Neural crest cell (in vitro differentiated cells): ENCODE data around the gene ATG4D. TPM values are rescaled to one million over a fixed set of nuclear protein-coding genes. Genes with fewer than 3 reads are reported as not detected.
"Not testable (repeated sequence)": the region's sequence is repeated elsewhere in the genome, so short reads cannot be mapped to it uniquely, and the experiment has no call there.

Source experiments
- DNase-seq: peaks from one replicate; pipeline ENCODE4 v3.0.0; 2021; ENCODE audit warnings: low read depth, mixed read lengths, low spot score
- H3K27ac Mint-ChIP-seq: one replicate; pipeline ENCODE4 v1.8.0; 2021; ENCODE audit warnings: mild to moderate bottlenecking, mixed read lengths; ENCODE audit not compliant: unreplicated experiment
- H3K27me3 Mint-ChIP-seq: 2 replicates; pipeline ENCODE4 v1.8.0; 2021; ENCODE audit warnings: low read depth, mild to moderate bottlenecking, mixed read lengths
- H3K36me3 Mint-ChIP-seq: 2 replicates; pipeline ENCODE4 v1.8.0; 2021; ENCODE audit warnings: low read depth, mild to moderate bottlenecking, mixed read lengths
- H3K4me1 Mint-ChIP-seq: 2 replicates; pipeline ENCODE4 v1.8.0; 2021; ENCODE audit warnings: mixed read lengths
- H3K4me3 Mint-ChIP-seq: one replicate; pipeline ENCODE4 v1.8.0; 2021; ENCODE audit warnings: mild to moderate bottlenecking, mixed read lengths
- H3K9me3 Mint-ChIP-seq: 2 replicates; pipeline ENCODE4 v1.8.0; 2021; ENCODE audit warnings: mixed read lengths
- CTCF ChIP-seq: fragments of 200-600 bp; sonication (generic); conservative IDR thresholded peaks from 2 replicates; pipeline ENCODE4 v1.5.0; 2021; ENCODE audit warnings: antibody characterized with exemption, mild to moderate bottlenecking
- total RNA-seq: library from RNA; stranded (reverse); gene quantifications from 2 replicates; pipeline ENCODE4 v1.2.1, GENCODE V29; 2021

Gene ATG4D
- total RNA-seq, 1 donor from 2014 or later = 56.7 TPM

- Mint-ChIP-seq H3K36me3 (no peaks in the 10 kb centered on the region), H3K27me3 (peaks cover 3% of the 10 kb centered on the region), H3K4me3 (peak overlapping the region; percentile 91), H3K9me3 (no peaks in the 10 kb centered on the region), H3K27ac (no peak overlapping the region), H3K4me1 (peaks cover 10% of the 10 kb centered on the region)
- DNase-seq = no peak
- TF ChIP-seq CTCF = no peak
These were observed 1.1 kb downstream of the ATG4D start for GRCh38 chr19:10544753-10545251.

GRCh38 chr19:10546817-10547216, 3.1 kb downstream of the ATG4D start:
- Mint-ChIP-seq H3K36me3 (no peaks in the 10 kb centered on the region), H3K4me3 (no peak overlapping the region), H3K4me1 (peaks cover 10% of the 10 kb centered on the region), H3K9me3 (no peaks in the 10 kb centered on the region), H3K27ac (no peak overlapping the region), H3K27me3 (no peaks in the 10 kb centered on the region)
- no peak for TF ChIP-seq CTCF
- DNase-seq = no peak

- H3K4me1 Mint-ChIP-seq = peaks cover 10% of the 10 kb centered on the region
- H3K36me3 Mint-ChIP-seq = peaks cover 3% of the 10 kb centered on the region
- DNase-seq = no peak
- H3K27ac Mint-ChIP-seq = no peak overlapping the region
- no peaks in the 10 kb centered on the region for H3K27me3 Mint-ChIP-seq
- TF ChIP-seq CTCF = no peak
- no peaks in the 10 kb centered on the region for H3K9me3 Mint-ChIP-seq
- peak overlapping the region; percentile 41 for H3K4me3 Mint-ChIP-seq
These were observed 5.1 kb downstream of the ATG4D start for GRCh38 chr19:10548746-10549276.

DNA sequence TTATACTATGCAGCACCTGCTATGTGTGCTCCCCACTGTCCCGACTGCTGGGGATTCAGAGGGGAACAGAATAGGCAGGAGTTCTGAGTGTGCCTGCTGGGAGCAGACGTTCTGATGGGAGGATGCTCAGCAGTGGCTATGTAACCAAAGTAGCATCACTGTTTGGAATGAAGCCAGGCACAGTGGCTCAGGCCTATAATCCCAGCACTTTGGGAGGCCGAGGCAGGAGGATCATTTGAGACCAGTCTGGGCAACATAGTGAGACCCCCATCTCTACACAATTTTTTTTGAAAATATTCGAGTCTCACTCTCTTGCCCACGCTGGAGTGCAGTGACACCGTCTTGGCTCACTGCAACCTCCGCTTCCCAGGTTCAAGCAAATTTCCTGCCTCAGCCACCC, 6.0 kb downstream of the ATG4D start:
- no peak for DNase-seq
- Mint-ChIP-seq H3K9me3 (no peaks in the 10 kb centered on the region), H3K27me3 (no peaks in the 10 kb centered on the region), H3K27ac (no peak overlapping the region), H3K4me1 (peaks cover 5% of the 10 kb centered on the region), H3K36me3 (peaks cover 3% of the 10 kb centered on the region), H3K4me3 (no peak overlapping the region)
- TF ChIP-seq CTCF = no peak

DNA sequence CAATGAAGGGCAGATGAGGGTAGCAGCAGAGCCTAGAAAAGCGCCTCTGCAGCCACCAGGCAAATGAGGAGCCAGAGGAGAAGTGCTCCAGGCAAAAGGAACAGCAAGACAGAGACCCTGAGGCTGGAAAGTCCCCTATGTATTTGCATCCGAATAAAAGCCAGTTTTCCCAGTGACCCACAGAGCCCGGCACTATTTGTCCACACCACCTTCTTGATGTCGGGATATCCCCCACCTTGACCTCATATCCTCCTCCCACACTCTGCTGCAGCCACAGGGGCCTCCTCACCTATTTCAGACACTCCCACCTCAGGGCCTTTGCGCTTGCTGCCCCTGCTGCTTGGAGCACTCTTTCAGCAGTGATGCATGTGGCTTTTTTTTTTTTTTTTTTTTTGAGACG, 6.6 kb downstream of the ATG4D start:
- TF ChIP-seq CTCF = no peak
- H3K9me3 Mint-ChIP-seq = no peaks in the 10 kb centered on the region
- H3K36me3 Mint-ChIP-seq = peaks cover 3% of the 10 kb centered on the region
- no peak overlapping the region for H3K27ac Mint-ChIP-seq
- DNase-seq = no peak
- H3K4me3 Mint-ChIP-seq = no peak overlapping the region
- no peaks in the 10 kb centered on the region for H3K4me1 Mint-ChIP-seq
- H3K27me3 Mint-ChIP-seq = no peaks in the 10 kb centered on the region

- H3K27ac Mint-ChIP-seq, H3K36me3 Mint-ChIP-seq, H3K4me1 Mint-ChIP-seq, H3K27me3 Mint-ChIP-seq, H3K4me3 Mint-ChIP-seq, H3K9me3 Mint-ChIP-seq, DNase-seq: not testable (repeated sequence)
These were observed 7.3 kb downstream of the ATG4D start for GRCh38 chr19:10551006-10551405.
